ENCODE data around the gene CRTAC1. TPM values are rescaled to one million over a fixed set of nuclear protein-coding genes. Genes with fewer than 3 reads are reported as not detected.

The CRTAC1 gene
- total and polyA plus RNA-seq, 2 experiments from 2014 or later = 0.47 to 1.2 TPM

DNA sequence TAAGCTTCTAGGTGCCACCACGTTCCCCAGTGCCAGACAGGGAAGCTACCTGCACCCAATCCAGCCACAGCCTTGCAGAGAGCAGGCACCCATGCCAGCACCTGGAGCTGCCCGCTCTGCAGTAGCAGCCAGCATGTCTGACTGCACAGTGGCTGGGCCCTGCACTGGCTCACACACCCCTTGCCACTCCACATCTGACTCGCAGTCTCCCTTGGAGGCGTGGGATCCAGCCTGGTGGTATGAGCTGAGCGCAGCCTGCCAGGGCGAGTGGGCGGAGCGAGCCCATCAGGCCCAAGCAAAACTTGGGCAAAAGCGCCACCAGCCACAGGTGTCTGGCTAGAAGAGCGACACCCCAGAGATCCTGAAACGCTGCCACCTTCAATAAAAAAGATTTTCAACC, 30.1 kb downstream of the CRTAC1 start (continued):
- TF ChIP-seq STAT1 (IDR thresholded peaks at IDR 0.05; ENCODE audit: unreplicated experiment) (no peak), CREB1 (CRISPR knock-in tag; IDR thresholded peaks at IDR 0.05; ENCODE audit: low read depth) (no peak), CTCF (conservative IDR thresholded peaks at IDR 0.05; ENCODE audit: low read depth in 2 of 2) (no peak)

DNA sequence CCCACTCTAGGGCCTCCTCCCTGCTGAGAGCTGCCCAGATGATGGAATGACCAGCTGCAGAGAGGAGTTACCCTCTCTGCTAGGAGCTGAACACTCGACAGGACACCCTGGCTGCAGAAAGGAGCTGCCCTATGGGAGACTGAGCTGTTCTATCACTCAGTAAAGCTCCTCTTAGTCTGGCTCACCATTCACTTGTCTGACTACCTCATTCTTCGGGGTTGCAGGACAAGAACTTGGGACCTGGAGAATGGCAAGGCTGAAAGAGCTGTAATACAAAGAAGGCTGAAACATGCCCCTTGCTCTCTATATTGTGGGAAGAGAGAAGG, 30.5 kb downstream of the CRTAC1 start:
- no peaks in the 10 kb centered on the region for H3K27me3 Mint-ChIP-seq (ENCODE audit: insufficient read depth, low read depth, poor library complexity)
- no peak for ATAC-seq
- TF ChIP-seq ZNF114 (CRISPR knock-in tag; IDR thresholded peaks at IDR 0.05) (no peak), JUNB (IDR thresholded peaks at IDR 0.05; ENCODE audit: unreplicated experiment) (no peak), CREB1 (CRISPR knock-in tag; IDR thresholded peaks at IDR 0.05; ENCODE audit: low read depth) (no peak), ZNF331 (CRISPR knock-in tag; IDR thresholded peaks at IDR 0.05; ENCODE audit: low read depth) (no peak), POLR2AphosphoS5 (IDR thresholded peaks at IDR 0.05; ENCODE audit: low read depth) (no peak), ETS1 (IDR thresholded peaks at IDR 0.05) (no peak), CTCF (conservative IDR thresholded peaks at IDR 0.05; ENCODE audit: low read depth in 2 of 2) (no peak), STAT1 (IDR thresholded peaks at IDR 0.05; ENCODE audit: unreplicated experiment) (no peak)
- TF ChIP-seq, protein P1, sequence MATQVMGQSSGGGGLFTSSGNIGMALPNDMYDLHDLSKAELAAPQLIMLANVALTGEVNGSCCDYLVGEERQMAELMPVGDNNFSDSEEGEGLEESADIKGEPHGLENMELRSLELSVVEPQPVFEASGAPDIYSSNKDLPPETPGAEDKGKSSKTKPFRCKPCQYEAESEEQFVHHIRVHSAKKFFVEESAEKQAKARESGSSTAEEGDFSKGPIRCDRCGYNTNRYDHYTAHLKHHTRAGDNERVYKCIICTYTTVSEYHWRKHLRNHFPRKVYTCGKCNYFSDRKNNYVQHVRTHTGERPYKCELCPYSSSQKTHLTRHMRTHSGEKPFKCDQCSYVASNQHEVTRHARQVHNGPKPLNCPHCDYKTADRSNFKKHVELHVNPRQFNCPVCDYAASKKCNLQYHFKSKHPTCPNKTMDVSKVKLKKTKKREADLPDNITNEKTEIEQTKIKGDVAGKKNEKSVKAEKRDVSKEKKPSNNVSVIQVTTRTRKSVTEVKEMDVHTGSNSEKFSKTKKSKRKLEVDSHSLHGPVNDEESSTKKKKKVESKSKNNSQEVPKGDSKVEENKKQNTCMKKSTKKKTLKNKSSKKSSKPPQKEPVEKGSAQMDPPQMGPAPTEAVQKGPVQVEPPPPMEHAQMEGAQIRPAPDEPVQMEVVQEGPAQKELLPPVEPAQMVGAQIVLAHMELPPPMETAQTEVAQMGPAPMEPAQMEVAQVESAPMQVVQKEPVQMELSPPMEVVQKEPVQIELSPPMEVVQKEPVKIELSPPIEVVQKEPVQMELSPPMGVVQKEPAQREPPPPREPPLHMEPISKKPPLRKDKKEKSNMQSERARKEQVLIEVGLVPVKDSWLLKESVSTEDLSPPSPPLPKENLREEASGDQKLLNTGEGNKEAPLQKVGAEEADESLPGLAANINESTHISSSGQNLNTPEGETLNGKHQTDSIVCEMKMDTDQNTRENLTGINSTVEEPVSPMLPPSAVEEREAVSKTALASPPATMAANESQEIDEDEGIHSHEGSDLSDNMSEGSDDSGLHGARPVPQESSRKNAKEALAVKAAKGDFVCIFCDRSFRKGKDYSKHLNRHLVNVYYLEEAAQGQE (IDR thresholded peaks at IDR 0.05; ENCODE audit: unreplicated experiment) = no peak
- TF ChIP-seq, protein P2, sequence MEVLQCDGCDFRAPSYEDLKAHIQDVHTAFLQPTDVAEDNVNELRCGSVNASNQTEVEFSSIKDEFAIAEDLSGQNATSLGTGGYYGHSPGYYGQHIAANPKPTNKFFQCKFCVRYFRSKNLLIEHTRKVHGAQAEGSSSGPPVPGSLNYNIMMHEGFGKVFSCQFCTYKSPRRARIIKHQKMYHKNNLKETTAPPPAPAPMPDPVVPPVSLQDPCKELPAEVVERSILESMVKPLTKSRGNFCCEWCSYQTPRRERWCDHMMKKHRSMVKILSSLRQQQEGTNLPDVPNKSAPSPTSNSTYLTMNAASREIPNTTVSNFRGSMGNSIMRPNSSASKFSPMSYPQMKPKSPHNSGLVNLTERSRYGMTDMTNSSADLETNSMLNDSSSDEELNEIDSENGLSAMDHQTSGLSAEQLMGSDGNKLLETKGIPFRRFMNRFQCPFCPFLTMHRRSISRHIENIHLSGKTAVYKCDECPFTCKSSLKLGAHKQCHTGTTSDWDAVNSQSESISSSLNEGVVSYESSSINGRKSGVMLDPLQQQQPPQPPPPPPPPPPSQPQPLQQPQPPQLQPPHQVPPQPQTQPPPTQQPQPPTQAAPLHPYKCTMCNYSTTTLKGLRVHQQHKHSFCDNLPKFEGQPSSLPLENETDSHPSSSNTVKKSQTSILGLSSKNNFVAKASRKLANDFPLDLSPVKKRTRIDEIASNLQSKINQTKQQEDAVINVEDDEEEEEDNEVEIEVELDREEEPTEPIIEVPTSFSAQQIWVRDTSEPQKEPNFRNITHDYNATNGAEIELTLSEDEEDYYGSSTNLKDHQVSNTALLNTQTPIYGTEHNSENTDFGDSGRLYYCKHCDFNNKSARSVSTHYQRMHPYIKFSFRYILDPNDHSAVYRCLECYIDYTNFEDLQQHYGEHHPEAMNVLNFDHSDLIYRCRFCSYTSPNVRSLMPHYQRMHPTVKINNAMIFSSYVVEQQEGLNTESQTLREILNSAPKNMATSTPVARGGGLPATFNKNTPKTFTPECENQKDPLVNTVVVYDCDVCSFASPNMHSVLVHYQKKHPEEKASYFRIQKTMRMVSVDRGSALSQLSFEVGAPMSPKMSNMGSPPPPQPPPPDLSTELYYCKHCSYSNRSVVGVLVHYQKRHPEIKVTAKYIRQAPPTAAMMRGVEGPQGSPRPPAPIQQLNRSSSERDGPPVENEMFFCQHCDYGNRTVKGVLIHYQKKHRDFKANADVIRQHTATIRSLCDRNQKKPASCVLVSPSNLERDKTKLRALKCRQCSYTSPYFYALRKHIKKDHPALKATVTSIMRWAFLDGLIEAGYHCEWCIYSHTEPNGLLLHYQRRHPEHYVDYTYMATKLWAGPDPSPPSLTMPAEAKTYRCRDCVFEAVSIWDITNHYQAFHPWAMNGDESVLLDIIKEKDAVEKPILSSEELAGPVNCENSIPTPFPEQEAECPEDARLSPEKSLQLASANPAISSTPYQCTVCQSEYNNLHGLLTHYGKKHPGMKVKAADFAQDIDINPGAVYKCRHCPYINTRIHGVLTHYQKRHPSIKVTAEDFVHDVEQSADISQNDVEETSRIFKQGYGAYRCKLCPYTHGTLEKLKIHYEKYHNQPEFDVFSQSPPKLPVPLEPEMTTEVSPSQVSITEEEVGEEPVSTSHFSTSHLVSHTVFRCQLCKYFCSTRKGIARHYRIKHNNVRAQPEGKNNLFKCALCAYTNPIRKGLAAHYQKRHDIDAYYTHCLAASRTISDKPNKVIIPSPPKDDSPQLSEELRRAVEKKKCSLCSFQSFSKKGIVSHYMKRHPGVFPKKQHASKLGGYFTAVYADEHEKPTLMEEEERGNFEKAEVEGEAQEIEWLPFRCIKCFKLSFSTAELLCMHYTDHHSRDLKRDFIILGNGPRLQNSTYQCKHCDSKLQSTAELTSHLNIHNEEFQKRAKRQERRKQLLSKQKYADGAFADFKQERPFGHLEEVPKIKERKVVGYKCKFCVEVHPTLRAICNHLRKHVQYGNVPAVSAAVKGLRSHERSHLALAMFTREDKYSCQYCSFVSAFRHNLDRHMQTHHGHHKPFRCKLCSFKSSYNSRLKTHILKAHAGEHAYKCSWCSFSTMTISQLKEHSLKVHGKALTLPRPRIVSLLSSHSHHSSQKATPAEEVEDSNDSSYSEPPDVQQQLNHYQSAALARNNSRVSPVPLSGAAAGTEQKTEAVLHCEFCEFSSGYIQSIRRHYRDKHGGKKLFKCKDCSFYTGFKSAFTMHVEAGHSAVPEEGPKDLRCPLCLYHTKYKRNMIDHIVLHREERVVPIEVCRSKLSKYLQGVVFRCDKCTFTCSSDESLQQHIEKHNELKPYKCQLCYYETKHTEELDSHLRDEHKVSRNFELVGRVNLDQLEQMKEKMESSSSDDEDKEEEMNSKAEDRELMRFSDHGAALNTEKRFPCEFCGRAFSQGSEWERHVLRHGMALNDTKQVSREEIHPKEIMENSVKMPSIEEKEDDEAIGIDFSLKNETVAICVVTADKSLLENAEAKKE (CRISPR knock-in tag; IDR thresholded peaks at IDR 0.05) = no peak

More for the DNA sequence above, 30.5 kb downstream of the CRTAC1 start:
- peaks cover 19% of the 10 kb centered on the region for H3K9me3 Mint-ChIP-seq
- no peak overlapping the region for H2AFZ ChIP-seq
- no peak overlapping the region for H3K4me3 ChIP-seq
- no peaks in the 10 kb centered on the region for H3K9me2 ChIP-seq (ENCODE audit: insufficient read depth)
- H4K20me1 ChIP-seq (replicated peaks; ENCODE audit: insufficient read depth) = no peaks in the 10 kb centered on the region
- no peaks in the 10 kb centered on the region for H3K4me1 ChIP-seq (ENCODE audit: insufficient read depth)
- no peaks in the 10 kb centered on the region for H3F3A ChIP-seq (replicated peaks; ENCODE audit: low read depth)
- no peak overlapping the region for H3K27ac Mint-ChIP-seq
- H3K79me2 ChIP-seq (replicated peaks; ENCODE audit: insufficient read depth) = no peaks in the 10 kb centered on the region
- no peaks in the 10 kb centered on the region for H3K27me3 ChIP-seq (ENCODE audit: insufficient read depth)
- H3K36me3 ChIP-seq (ENCODE audit: insufficient read depth) = no peaks in the 10 kb centered on the region
- no peak for DNase-seq (ENCODE audit: low spot score)
- H3K27ac ChIP-seq (ENCODE audit: low read depth) = no peak overlapping the region
- peaks cover 7% of the 10 kb centered on the region; the same call in 2 of the 3 replicates for H3K4me1 Mint-ChIP-seq
- H3K36me3 Mint-ChIP-seq (ENCODE audit: low read depth) = peaks cover 8% of the 10 kb centered on the region; the same call in 2 of the 3 replicates
- H3K4me2 ChIP-seq = no peak overlapping the region
- no peak overlapping the region for H3K4me3 Mint-ChIP-seq

Measured in GM23338 (cell line).